ENCODE data around the gene CAPN7.

The CAPN7 gene

GRCh38 chr3:15197340-15198029 is 8.6 kb upstream of the CAPN7 start:
- H3K4me3 ChIP-seq (ENCODE audit: insufficient read depth in 1 of 2, low read depth in 1 of 2, low read length in 2 of 2) = no peak overlapping the region
- H2BK120ac ChIP-seq (ENCODE audit: low read depth, low read length) = no peak overlapping the region
- no peaks in the 10 kb centered on the region for H3K4me1 ChIP-seq (ENCODE audit: control insufficient read depth, insufficient read depth, low read depth, low read length)
- no peak overlapping the region for H3K23ac ChIP-seq (ENCODE audit: low read length in 2 of 2)
- no peak overlapping the region for H3K27ac ChIP-seq (ENCODE audit: low read length, poor library complexity, severe bottlenecking)
- H3K4ac ChIP-seq (ENCODE audit: low read depth in 1 of 2, low read length in 2 of 2) = no peak overlapping the region
- H3K18ac ChIP-seq (ENCODE audit: low read depth in 1 of 2, low read length in 2 of 2) = no peak overlapping the region
- no peak overlapping the region for H3K9ac ChIP-seq (ENCODE audit: low read length)
- H2BK5ac ChIP-seq (ENCODE audit: low read depth, low read length, poor library complexity, severe bottlenecking) = no peak overlapping the region
- H3K9me3 ChIP-seq (ENCODE audit: control insufficient read depth, low read length) = no peaks in the 10 kb centered on the region
- H3K79me1 ChIP-seq (replicated peaks; ENCODE audit: low read length, poor library complexity, severe bottlenecking) = no peaks in the 10 kb centered on the region
- H4K8ac ChIP-seq (ENCODE audit: low read length) = no peak overlapping the region
- no peak overlapping the region for H4K91ac ChIP-seq (ENCODE audit: low read length)
- DNase-seq = no peak
- H2BK12ac ChIP-seq (ENCODE audit: low read length in 2 of 2) = no peak overlapping the region
- H3K36me3 ChIP-seq (ENCODE audit: control insufficient read depth in 1 of 2, insufficient read depth in 2 of 2, low read depth in 1 of 2, low read length in 2 of 2) = no peaks in the 10 kb centered on the region
- H3K14ac ChIP-seq (ENCODE audit: low read length in 2 of 2) = no peak overlapping the region
- no peak overlapping the region for H2AFZ ChIP-seq (ENCODE audit: low read depth, low read length)
- 100% methylated on average over 2 of the region's 3 CpGs for WGBS
- no peak overlapping the region for H2AK5ac ChIP-seq (ENCODE audit: low read length, severe bottlenecking)
- no peak overlapping the region for H2BK15ac ChIP-seq (ENCODE audit: low read depth, poor library complexity, severe bottlenecking)
- peaks cover 13 to 25% of the 10 kb centered on the region in 2 experiments for H3K27me3 ChIP-seq (ENCODE audit: control insufficient read depth in 1 of 2, insufficient read depth in 1 of 2, low read length in 2 of 2)
- no peak overlapping the region for H3K4me2 ChIP-seq (ENCODE audit: low read length, poor library complexity, severe bottlenecking)

- Histone ChIP-seq H2BK15ac (ENCODE audit: low read depth, poor library complexity, severe bottlenecking) (no peak overlapping the region), H4K91ac (ENCODE audit: low read length) (no peak overlapping the region), H3K36me3 (ENCODE audit: control insufficient read depth in 1 of 2, insufficient read depth in 2 of 2, low read depth in 1 of 2, low read length in 2 of 2) (no peaks in the 10 kb centered on the region), H3K9ac (ENCODE audit: low read length) (no peak overlapping the region), H3K27ac (ENCODE audit: low read length, poor library complexity, severe bottlenecking) (no peak overlapping the region), H3K4me1 (ENCODE audit: control insufficient read depth, insufficient read depth, low read depth, low read length) (no peaks in the 10 kb centered on the region), H3K4ac (ENCODE audit: low read depth in 1 of 2, low read length in 2 of 2) (no peak overlapping the region), H2BK120ac (ENCODE audit: low read depth, low read length) (no peak overlapping the region), H4K8ac (ENCODE audit: low read length) (no peak overlapping the region), H3K79me1 (replicated peaks; ENCODE audit: low read length, poor library complexity, severe bottlenecking) (no peaks in the 10 kb centered on the region), H2AFZ (ENCODE audit: low read depth, low read length) (no peak overlapping the region), H2AK5ac (ENCODE audit: low read length, severe bottlenecking) (no peak overlapping the region), H2BK5ac (ENCODE audit: low read depth, low read length, poor library complexity, severe bottlenecking) (no peak overlapping the region), H3K23ac (ENCODE audit: low read length in 2 of 2) (no peak overlapping the region), H3K9me3 (ENCODE audit: control insufficient read depth, low read length) (no peaks in the 10 kb centered on the region), H3K27me3 (ENCODE audit: control insufficient read depth in 1 of 2, insufficient read depth in 1 of 2, low read length in 2 of 2) (peaks cover 7 to 25% of the 10 kb centered on the region in 2 experiments), H3K14ac (ENCODE audit: low read length in 2 of 2) (no peak overlapping the region), H3K18ac (ENCODE audit: low read depth in 1 of 2, low read length in 2 of 2) (no peak overlapping the region), H3K4me2 (ENCODE audit: low read length, poor library complexity, severe bottlenecking) (no peak overlapping the region), H2BK12ac (ENCODE audit: low read length in 2 of 2) (no peak overlapping the region), H3K4me3 (ENCODE audit: insufficient read depth in 1 of 2, low read depth in 1 of 2, low read length in 2 of 2) (no peak overlapping the region)
- WGBS = 60% methylated on average over 2 of the region's 3 CpGs
- DNase-seq = no peak
Observed at GRCh38 chr3:15198686-15199085, 7.4 kb upstream of the CAPN7 start.

- no peak overlapping the region for H3K27ac ChIP-seq (ENCODE audit: low read length, poor library complexity, severe bottlenecking)
- 96% methylated on average over 9 of the region's 10 CpGs for WGBS
- H3K23ac ChIP-seq (ENCODE audit: low read length in 2 of 2) = no peak overlapping the region
- no peak overlapping the region for H3K4me3 ChIP-seq (ENCODE audit: insufficient read depth in 1 of 2, low read depth in 1 of 2, low read length in 2 of 2)
- no peaks in the 10 kb centered on the region for H3K36me3 ChIP-seq (ENCODE audit: control insufficient read depth in 1 of 2, insufficient read depth in 2 of 2, low read depth in 1 of 2, low read length in 2 of 2)
- DNase-seq = no peak
- no peak overlapping the region for H3K4me2 ChIP-seq (ENCODE audit: low read length, poor library complexity, severe bottlenecking)
- no peak overlapping the region for H2AK5ac ChIP-seq (ENCODE audit: low read length, severe bottlenecking)
- no peak overlapping the region for H2BK5ac ChIP-seq (ENCODE audit: low read depth, low read length, poor library complexity, severe bottlenecking)
- no peak overlapping the region for H2BK15ac ChIP-seq (ENCODE audit: low read depth, poor library complexity, severe bottlenecking)
- H3K4me1 ChIP-seq (ENCODE audit: control insufficient read depth, insufficient read depth, low read depth, low read length) = peaks cover 2% of the 10 kb centered on the region
- no peak overlapping the region for H4K8ac ChIP-seq (ENCODE audit: low read length)
- H3K14ac ChIP-seq (ENCODE audit: low read length in 2 of 2) = no peak overlapping the region
- no peaks in the 10 kb centered on the region for H3K79me1 ChIP-seq (replicated peaks; ENCODE audit: low read length, poor library complexity, severe bottlenecking)
- no peak overlapping the region for H3K9ac ChIP-seq (ENCODE audit: low read length)
- no peak overlapping the region for H3K18ac ChIP-seq (ENCODE audit: low read depth in 1 of 2, low read length in 2 of 2)
- no peak overlapping the region for H3K4ac ChIP-seq (ENCODE audit: low read depth in 1 of 2, low read length in 2 of 2)
- no peak overlapping the region for H2BK12ac ChIP-seq (ENCODE audit: low read length in 2 of 2)
- H3K9me3 ChIP-seq (ENCODE audit: control insufficient read depth, low read length) = no peaks in the 10 kb centered on the region
- peaks cover 7 to 25% of the 10 kb centered on the region in 2 experiments for H3K27me3 ChIP-seq (ENCODE audit: control insufficient read depth in 1 of 2, insufficient read depth in 1 of 2, low read length in 2 of 2)
- H2BK120ac ChIP-seq (ENCODE audit: low read depth, low read length) = no peak overlapping the region
- H2AFZ ChIP-seq (ENCODE audit: low read depth, low read length) = no peak overlapping the region
- no peak overlapping the region for H4K91ac ChIP-seq (ENCODE audit: low read length)
Observed at GRCh38 chr3:15199493-15200105, 6.4 kb upstream of the CAPN7 start.

GRCh38 chr3:15204005-15204404 is 2.0 kb upstream of the CAPN7 start:
- Histone ChIP-seq H3K18ac (ENCODE audit: low read depth in 1 of 2, low read length in 2 of 2) (no peak overlapping the region), H2BK5ac (ENCODE audit: low read depth, low read length, poor library complexity, severe bottlenecking) (no peak overlapping the region), H2AK5ac (ENCODE audit: low read length, severe bottlenecking) (no peak overlapping the region), H3K9me3 (ENCODE audit: control insufficient read depth, low read length) (no peaks in the 10 kb centered on the region), H3K4me3 (ENCODE audit: insufficient read depth in 1 of 2, low read depth in 1 of 2, low read length in 2 of 2) (no peak overlapping the region), H4K91ac (ENCODE audit: low read length) (no peak overlapping the region), H3K4me2 (ENCODE audit: low read length, poor library complexity, severe bottlenecking) (no peak overlapping the region), H3K27ac (ENCODE audit: low read length, poor library complexity, severe bottlenecking) (no peak overlapping the region), H3K4ac (ENCODE audit: low read depth in 1 of 2, low read length in 2 of 2) (no peak overlapping the region), H3K79me1 (replicated peaks; ENCODE audit: low read length, poor library complexity, severe bottlenecking) (no peaks in the 10 kb centered on the region), H2BK12ac (ENCODE audit: low read length in 2 of 2) (no peak overlapping the region), H4K8ac (ENCODE audit: low read length) (peak overlapping the region; percentile 60), H3K36me3 (ENCODE audit: control insufficient read depth in 1 of 2, insufficient read depth in 2 of 2, low read depth in 1 of 2, low read length in 2 of 2) (peaks cover 0 to 5% of the 10 kb centered on the region in 2 experiments), H2BK120ac (ENCODE audit: low read depth, low read length) (no peak overlapping the region), H3K9ac (ENCODE audit: low read length) (no peak overlapping the region), H3K27me3 (ENCODE audit: control insufficient read depth in 1 of 2, insufficient read depth in 1 of 2, low read length in 2 of 2) (peaks cover 0 to 3% of the 10 kb centered on the region in 2 experiments), H2BK15ac (ENCODE audit: low read depth, poor library complexity, severe bottlenecking) (no peak overlapping the region), H3K14ac (ENCODE audit: low read length in 2 of 2) (no peak overlapping the region), H2AFZ (ENCODE audit: low read depth, low read length) (no peak overlapping the region), H3K23ac (ENCODE audit: low read length in 2 of 2) (no peak overlapping the region), H3K4me1 (ENCODE audit: control insufficient read depth, insufficient read depth, low read depth, low read length) (peaks cover 4% of the 10 kb centered on the region)
- DNase-seq = peak; percentile 41
- WGBS = 27% methylated on average over 2 of the region's 3 CpGs
